T-cell (primary cell): Measurements from ENCODE around the gene CRB1. TPM values are rescaled to one million over a fixed set of nuclear protein-coding genes. Genes with fewer than 3 reads are reported as not detected.

Experiments used
- ATAC-seq, 4 experiments: fragments of 200-7000 bp in 3 of 4; fragments of 150-1000 bp in 1 of 4; cut with Tn5 transposase; replicated peaks in 1 of 4; 1 replicate in 3 of 4; 2 replicates in 1 of 4; pipeline ENCODE4 v1.10.0; 2021; ENCODE audit warnings: moderate library complexity in 3 of 4, mild to moderate bottlenecking in 2 of 4, moderate number of reproducible peaks in 1 of 4
- CTCF ChIA-PET, 2 donors: fragments of 300-600 bp; sonication (Branson Sonifier 250); formaldehyde crosslinking; loops; one replicate each; lab custom pipeline; 2022; ENCODE audit warnings: antibody characterized with exemption in 2 of 2; lab: Charles Lee
- POLR2A ChIA-PET, 2 donors: fragments of 300-600 bp; sonication (Branson Sonifier 250); formaldehyde crosslinking; loops; one replicate each; lab custom pipeline; 2022; ENCODE audit warnings: antibody characterized with exemption in 2 of 2; lab: Charles Lee
- DNase-seq, 35 experiments: peaks; one replicate each; pipeline versions ENCODE4 v3.0.0 to v3.0.0-alpha.2; 2013 to 2023
- H3K27ac ChIP-seq: one replicate; pipeline ENCODE4 v1.5.1; 2013; ENCODE audit warnings: low read length
- H3K27me3 ChIP-seq, 2 experiments: replicated peaks in 1 of 2; 1 replicate in 1 of 2; 2 replicates in 1 of 2; pipeline versions ENCODE4 v1.6.1 to v1.7.0; 2013; ENCODE audit warnings: low read length in 1 of 2, mixed read lengths in 1 of 2; ENCODE audit not compliant: control insufficient read depth in 2 of 2, insufficient read depth in 2 of 2; ENCODE audit errors: extremely low read depth in 1 of 2
- H3K36me3 ChIP-seq, 2 donors: 1 replicate in 1 of 2; 2 replicates in 1 of 2; pipeline versions ENCODE4 v1.6.1 to v1.7.0; 2013; ENCODE audit warnings: low read length in 1 of 2; ENCODE audit not compliant: control insufficient read depth in 2 of 2, insufficient read depth in 1 of 2; ENCODE audit errors: extremely low read depth in 1 of 2
- H3K4me1 ChIP-seq, 2 experiments: 1 replicate in 1 of 2; 2 replicates in 1 of 2; pipeline versions ENCODE4 v1.6.1 to v1.7.0; 2013; ENCODE audit warnings: low read length in 2 of 2, mixed read lengths in 1 of 2; ENCODE audit not compliant: insufficient read depth in 2 of 2, control insufficient read depth in 1 of 2; ENCODE audit errors: extremely low read depth in 1 of 2
- H3K4me3 ChIP-seq, 2 donors: 1 replicate in 1 of 2; 2 replicates in 1 of 2; pipeline versions ENCODE4 v1.5.1 to v1.7.0; 2013; ENCODE audit warnings: mild to moderate bottlenecking in 2 of 2, low read length in 1 of 2, moderate library complexity in 1 of 2; ENCODE audit not compliant: control insufficient read depth in 1 of 2; ENCODE audit errors: extremely low read depth in 1 of 2
- H3K9me3 ChIP-seq: 2 replicates; pipeline ENCODE4 v1.7.0; 2013
- H3K27ac Mint-ChIP-seq, 2 donors: one replicate each; pipeline ENCODE4 v1.8.0; 2020 to 2021; ENCODE audit warnings: mild to moderate bottlenecking in 2 of 2, mixed read lengths in 2 of 2
- H3K27me3 Mint-ChIP-seq, 2 donors: one replicate each; pipeline ENCODE4 v1.8.0; 2021 to 2022; ENCODE audit warnings: mixed read lengths in 2 of 2
- H3K36me3 Mint-ChIP-seq: one replicate; pipeline ENCODE4 v1.8.0; 2021; ENCODE audit warnings: mixed read lengths
- H3K4me1 Mint-ChIP-seq, 3 donors: one replicate each; pipeline ENCODE4 v1.8.0; 2020 to 2022; ENCODE audit warnings: mixed read lengths in 3 of 3, mild to moderate bottlenecking in 1 of 3
- H3K4me3 Mint-ChIP-seq, 3 donors: one replicate each; pipeline ENCODE4 v1.8.0; 2020 to 2022; ENCODE audit warnings: mild to moderate bottlenecking in 3 of 3, mixed read lengths in 3 of 3, moderate library complexity in 3 of 3
- H3K9me3 Mint-ChIP-seq, 3 donors: one replicate each; pipeline ENCODE4 v1.8.0; 2020 to 2022; ENCODE audit warnings: mixed read lengths in 3 of 3
- WGBS: methylation state at CpG from one replicate; pipeline ENCODE4 v1.1.5; 2013; ENCODE audit warnings: missing lambda C conversion rate; ENCODE audit not compliant: insufficient coverage; 5-methylcytosine and 5-hydroxymethylcytosine counted together
- total RNA-seq, 35 experiments: library from RNA in 6 of 35; stranded (reverse) in 6 of 35; fragments of 120-200 nt in 1 of 35; gene quantifications; one replicate each; pipeline versions ENCODE4 v1.2.1 to v1.2.4 and lab custom pipeline; 2013 to 2026

The CRB1 gene
- total RNA-seq, result under 1 TPM; 0.09 to 0.47 (median 0.33) TPM
- 0.09 TPM for total RNA-seq (2013)
- total RNA-seq (lab: John Stamatoyannopoulos, UW), result 0 to 1.3 (median 0.09) reads per million in 29 experiments

DNA sequence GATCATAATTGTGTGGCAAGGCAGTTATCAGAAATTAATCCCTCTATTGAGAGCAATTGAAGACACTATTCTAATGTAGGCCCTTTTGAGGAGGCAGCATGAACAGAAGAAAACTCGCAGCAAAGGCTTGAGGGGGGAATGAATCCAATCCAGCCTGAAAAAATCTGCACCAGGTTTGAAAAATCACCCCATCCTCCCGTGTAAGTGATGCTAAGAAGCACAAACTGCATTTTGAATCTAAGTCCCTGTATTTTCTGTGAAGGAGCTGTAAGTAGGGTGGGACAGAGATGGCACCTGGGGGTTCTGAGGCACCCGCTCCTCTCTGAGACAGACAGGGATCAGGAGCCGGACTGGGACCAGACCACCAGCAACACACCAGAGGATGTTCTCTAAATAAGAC lies at the start of gene CRB1:
CRB1 (plus strand) TSS at position 241 of the 400 bp plus-strand sequence. CDS start 161 bp downstream, outside the sequence.
- no peaks in the 10 kb centered on the region for H3K9me3 Mint-ChIP-seq
- H3K9me3 ChIP-seq, result no peaks in the 10 kb centered on the region
- POLR2A ChIA-PET, result no interaction called here
- peaks cover 0 to 2% of the 10 kb centered on the region in 2 donors for H3K27me3 Mint-ChIP-seq
- no peak for ATAC-seq
- no peak within 1 kb of the TSS for H3K27ac Mint-ChIP-seq
- peaks cover 0 to 2% (median 0%) of the 10 kb centered on the region in 3 donors for H3K4me1 Mint-ChIP-seq
- no peaks in the 10 kb centered on the region for H3K36me3 Mint-ChIP-seq
- H3K27me3 ChIP-seq, result no peaks in the 10 kb centered on the region
- 40% methylated on average over 1 of the region's 4 CpGs for WGBS
- H3K27ac ChIP-seq, result no peak within 1 kb of the TSS
- no peaks in the 10 kb centered on the region for H3K4me1 ChIP-seq
- DNase-seq, result no peak
- CTCF ChIA-PET, result no interaction called here
- H3K4me3 ChIP-seq, result no peak within 1 kb of the TSS
- no peaks in the 10 kb centered on the region for H3K36me3 ChIP-seq
- H3K4me3 Mint-ChIP-seq, result no peak within 1 kb of the TSS

DNA sequence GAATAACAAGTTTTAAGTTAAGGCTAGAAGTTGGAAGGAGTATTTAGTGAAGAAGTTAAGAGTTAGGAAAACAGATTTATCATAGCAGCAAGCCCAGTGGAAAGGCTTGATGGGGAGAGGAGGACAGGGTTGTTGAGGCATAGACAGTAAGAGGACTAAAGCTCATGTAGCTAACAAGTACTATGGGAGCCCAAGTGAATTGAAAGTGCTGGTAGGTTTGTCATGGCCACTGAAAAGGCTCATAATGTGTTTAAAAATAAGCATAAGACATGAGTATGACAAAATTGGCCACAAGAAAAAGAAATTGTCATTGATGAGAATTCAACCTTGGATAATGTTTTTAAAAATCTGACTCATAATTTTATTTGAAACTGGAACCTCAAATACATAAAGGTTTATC lies 49.2 kb upstream of the CRB1 start:
- Mint-ChIP-seq H3K27me3 (no peaks in the 10 kb centered on the region), H3K4me1 (peaks cover 0 to 5% (median 0%) of the 10 kb centered on the region in 3 donors), H3K27ac (no peak overlapping the region), H3K9me3 (peaks cover 6 to 16% (median 7%) of the 10 kb centered on the region in 3 donors), H3K4me3 (no peak overlapping the region), H3K36me3 (peaks cover 8% of the 10 kb centered on the region)
- no peaks in the 10 kb centered on the region for H3K9me3 ChIP-seq
- no peaks in the 10 kb centered on the region for H3K4me1 ChIP-seq
- no peaks in the 10 kb centered on the region for H3K27me3 ChIP-seq
- POLR2A ChIA-PET, result no interaction called here
- DNase-seq (no peak), ATAC-seq (no peak)
- H3K27ac ChIP-seq, result no peak overlapping the region
- CTCF ChIA-PET, result no interaction called here
- no peak overlapping the region for H3K4me3 ChIP-seq
- H3K36me3 ChIP-seq, result no peaks in the 10 kb centered on the region

DNA sequence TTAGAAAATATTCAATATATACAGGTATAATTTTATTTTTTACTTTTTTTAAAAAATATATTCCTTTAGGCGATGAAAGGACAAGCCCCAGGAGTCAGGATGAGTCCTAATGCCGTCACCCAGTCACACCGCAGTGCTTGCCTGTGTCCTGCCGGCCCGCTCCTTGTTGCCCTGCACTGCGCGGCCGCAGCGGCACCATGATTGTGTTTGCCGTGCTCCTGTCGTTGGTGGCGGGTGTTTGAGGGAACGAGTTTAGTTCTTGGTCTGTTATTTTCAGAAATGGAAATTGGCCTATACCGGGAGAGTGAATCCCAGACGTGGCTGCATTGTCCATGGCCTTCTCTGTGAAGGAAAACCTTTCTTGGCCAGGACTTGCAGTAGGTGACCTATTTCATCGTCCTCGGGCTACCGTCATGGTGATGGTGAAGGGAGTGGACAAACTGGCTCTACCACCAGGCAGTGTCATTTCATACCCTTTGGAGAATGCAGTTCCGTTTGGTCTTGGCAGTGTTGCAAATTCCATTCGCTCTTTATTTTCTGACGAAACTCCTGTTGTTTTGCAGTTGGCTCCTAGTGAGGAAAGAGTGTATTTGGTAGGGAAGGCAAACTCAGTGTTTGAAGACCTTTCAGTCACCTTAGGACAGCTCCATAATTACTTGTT lies 45.9 kb upstream of the CRB1 start:
- H3K27me3 ChIP-seq, result no peaks in the 10 kb centered on the region
- H3K4me3 ChIP-seq, result no peak overlapping the region
- no peaks in the 10 kb centered on the region for H3K9me3 ChIP-seq
- Mint-ChIP-seq H3K36me3 (peaks cover 11% of the 10 kb centered on the region), H3K4me3 (no peak overlapping the region), H3K9me3 (no peaks in the 10 kb centered on the region), H3K4me1 (peaks cover 0 to 5% (median 0%) of the 10 kb centered on the region in 3 donors), H3K27me3 (no peaks in the 10 kb centered on the region), H3K27ac (no peak overlapping the region)
- 89% methylated on average over 17 of the region's 21 CpGs for WGBS
- ATAC-seq (no peak), DNase-seq (no peak)
- no peak overlapping the region for H3K27ac ChIP-seq
- no peaks in the 10 kb centered on the region for H3K4me1 ChIP-seq
- POLR2A ChIA-PET, result no interaction called here
- no peaks in the 10 kb centered on the region for H3K36me3 ChIP-seq
- CTCF ChIA-PET, result no interaction called here

DNA sequence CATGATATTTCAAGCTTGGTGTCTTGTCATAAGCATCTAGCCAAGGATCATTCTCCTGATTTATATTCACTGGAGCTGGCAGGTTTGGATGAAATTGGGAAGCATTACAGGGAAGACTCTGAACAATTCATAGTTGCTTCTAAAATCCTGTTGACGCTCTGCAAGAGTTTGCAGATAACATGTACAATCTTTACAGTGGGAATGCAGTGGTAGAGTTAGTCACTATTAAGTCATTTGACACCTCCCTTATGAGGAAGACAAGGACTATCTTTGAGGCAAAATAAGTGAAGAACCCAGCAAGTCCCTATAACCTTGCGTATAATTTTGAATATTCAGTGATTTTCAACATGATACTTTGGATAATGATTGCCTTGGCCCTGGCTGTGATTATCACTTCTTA lies 45.3 kb upstream of the CRB1 start:
- Histone ChIP-seq H3K9me3 (no peaks in the 10 kb centered on the region), H3K36me3 (no peaks in the 10 kb centered on the region), H3K27ac (no peak overlapping the region), H3K27me3 (no peaks in the 10 kb centered on the region), H3K4me3 (no peak overlapping the region), H3K4me1 (no peaks in the 10 kb centered on the region)
- ChIA-PET POLR2A (no interaction called here), CTCF (no interaction called here)
- H3K4me3 Mint-ChIP-seq, result no peak overlapping the region
- peaks cover 11% of the 10 kb centered on the region for H3K36me3 Mint-ChIP-seq
- no peaks in the 10 kb centered on the region for H3K9me3 Mint-ChIP-seq
- H3K4me1 Mint-ChIP-seq, result peaks cover 0 to 5% (median 0%) of the 10 kb centered on the region in 3 donors
- no CpG with 5 or more reads among the region's 2 CpGs for WGBS
- no peak for DNase-seq
- no peak for ATAC-seq
- H3K27me3 Mint-ChIP-seq, result no peaks in the 10 kb centered on the region
- H3K27ac Mint-ChIP-seq, result no peak overlapping the region

DNA sequence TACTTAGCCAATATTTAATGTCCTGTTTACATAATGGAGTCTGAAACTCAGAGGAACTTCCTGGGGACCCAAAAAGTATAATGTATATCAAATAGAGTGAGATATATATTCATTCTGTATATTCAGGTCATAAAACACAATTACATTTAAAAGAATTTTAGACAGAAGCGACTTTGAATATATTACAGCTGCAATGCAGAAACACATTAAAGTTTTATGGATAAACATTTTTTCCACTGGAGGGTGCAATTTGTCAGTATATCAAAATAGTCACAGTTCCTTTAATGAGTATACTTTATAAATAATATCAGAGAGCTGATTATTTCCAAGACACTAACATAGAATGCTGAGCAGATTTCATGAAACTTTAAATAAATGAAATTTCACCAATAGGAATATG lies 43.9 kb upstream of the CRB1 start:
- no peak overlapping the region for H3K27ac Mint-ChIP-seq
- POLR2A ChIA-PET, result no interaction called here
- DNase-seq (no peak), ATAC-seq (no peak)
- no peak overlapping the region for H3K4me3 Mint-ChIP-seq
- H3K9me3 Mint-ChIP-seq, result no peaks in the 10 kb centered on the region
- Histone ChIP-seq H3K4me3 (no peak overlapping the region), H3K36me3 (no peaks in the 10 kb centered on the region), H3K27me3 (no peaks in the 10 kb centered on the region), H3K4me1 (no peaks in the 10 kb centered on the region), H3K9me3 (no peaks in the 10 kb centered on the region), H3K27ac (no peak overlapping the region)
- H3K4me1 Mint-ChIP-seq, result peaks cover 0 to 5% (median 0%) of the 10 kb centered on the region in 3 donors
- no peaks in the 10 kb centered on the region for H3K27me3 Mint-ChIP-seq
- no CpG with 5 or more reads among the region's 1 CpG for WGBS
- peaks cover 11% of the 10 kb centered on the region for H3K36me3 Mint-ChIP-seq
- CTCF ChIA-PET, result interaction anchor here in 1 of 2 donors (1.1 kb wide), 1 partner anchor 133 kb away, joined by 3 read pairs; no protein-coding TSS in a partner anchor

DNA sequence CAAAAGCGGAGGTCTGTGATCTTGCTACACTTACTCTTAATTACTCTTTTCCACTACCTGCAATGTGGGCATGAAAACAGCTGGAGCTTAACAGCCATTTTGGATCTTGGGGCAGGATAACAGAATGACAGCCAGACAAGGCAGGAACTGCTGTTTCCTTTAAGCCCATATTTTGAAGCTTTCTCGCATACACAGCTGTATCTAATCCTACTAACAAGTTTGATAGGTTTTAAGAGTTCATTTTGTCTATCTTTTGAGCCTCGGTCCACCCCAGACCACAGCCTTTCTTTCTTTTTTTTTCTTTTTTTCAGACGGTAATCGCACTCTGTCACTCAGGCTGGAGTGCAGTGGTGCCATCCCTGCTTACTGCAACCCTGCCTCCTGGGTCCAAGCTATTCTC lies 42.4 kb upstream of the CRB1 start:
- DNase-seq (no peak), ATAC-seq (no peak)
- Histone ChIP-seq H3K4me3 (no peak overlapping the region), H3K27me3 (no peaks in the 10 kb centered on the region), H3K9me3 (no peaks in the 10 kb centered on the region), H3K4me1 (no peaks in the 10 kb centered on the region), H3K36me3 (no peaks in the 10 kb centered on the region), H3K27ac (no peak overlapping the region)
- H3K4me3 Mint-ChIP-seq, result no peak overlapping the region
- no peak overlapping the region for H3K27ac Mint-ChIP-seq
- no peaks in the 10 kb centered on the region for H3K27me3 Mint-ChIP-seq
- CTCF ChIA-PET, result no interaction called here
- POLR2A ChIA-PET, result no interaction called here
- no peaks in the 10 kb centered on the region for H3K4me1 Mint-ChIP-seq
- no peaks in the 10 kb centered on the region for H3K9me3 Mint-ChIP-seq
- 83% methylated on average over 1 of the region's 5 CpGs for WGBS
- peaks cover 11% of the 10 kb centered on the region for H3K36me3 Mint-ChIP-seq
